ENCODE data around the gene ACSS3.
"Not testable (repeated sequence)": the region's sequence is repeated elsewhere in the genome, so short reads cannot be mapped to it uniquely, and the experiment has no call there.

ACSS3 gene, protein sequence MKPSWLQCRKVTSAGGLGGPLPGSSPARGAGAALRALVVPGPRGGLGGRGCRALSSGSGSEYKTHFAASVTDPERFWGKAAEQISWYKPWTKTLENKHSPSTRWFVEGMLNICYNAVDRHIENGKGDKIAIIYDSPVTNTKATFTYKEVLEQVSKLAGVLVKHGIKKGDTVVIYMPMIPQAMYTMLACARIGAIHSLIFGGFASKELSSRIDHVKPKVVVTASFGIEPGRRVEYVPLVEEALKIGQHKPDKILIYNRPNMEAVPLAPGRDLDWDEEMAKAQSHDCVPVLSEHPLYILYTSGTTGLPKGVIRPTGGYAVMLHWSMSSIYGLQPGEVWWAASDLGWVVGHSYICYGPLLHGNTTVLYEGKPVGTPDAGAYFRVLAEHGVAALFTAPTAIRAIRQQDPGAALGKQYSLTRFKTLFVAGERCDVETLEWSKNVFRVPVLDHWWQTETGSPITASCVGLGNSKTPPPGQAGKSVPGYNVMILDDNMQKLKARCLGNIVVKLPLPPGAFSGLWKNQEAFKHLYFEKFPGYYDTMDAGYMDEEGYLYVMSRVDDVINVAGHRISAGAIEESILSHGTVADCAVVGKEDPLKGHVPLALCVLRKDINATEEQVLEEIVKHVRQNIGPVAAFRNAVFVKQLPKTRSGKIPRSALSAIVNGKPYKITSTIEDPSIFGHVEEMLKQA
- 0 reads per million in 2 donors for total RNA-seq

DNA sequence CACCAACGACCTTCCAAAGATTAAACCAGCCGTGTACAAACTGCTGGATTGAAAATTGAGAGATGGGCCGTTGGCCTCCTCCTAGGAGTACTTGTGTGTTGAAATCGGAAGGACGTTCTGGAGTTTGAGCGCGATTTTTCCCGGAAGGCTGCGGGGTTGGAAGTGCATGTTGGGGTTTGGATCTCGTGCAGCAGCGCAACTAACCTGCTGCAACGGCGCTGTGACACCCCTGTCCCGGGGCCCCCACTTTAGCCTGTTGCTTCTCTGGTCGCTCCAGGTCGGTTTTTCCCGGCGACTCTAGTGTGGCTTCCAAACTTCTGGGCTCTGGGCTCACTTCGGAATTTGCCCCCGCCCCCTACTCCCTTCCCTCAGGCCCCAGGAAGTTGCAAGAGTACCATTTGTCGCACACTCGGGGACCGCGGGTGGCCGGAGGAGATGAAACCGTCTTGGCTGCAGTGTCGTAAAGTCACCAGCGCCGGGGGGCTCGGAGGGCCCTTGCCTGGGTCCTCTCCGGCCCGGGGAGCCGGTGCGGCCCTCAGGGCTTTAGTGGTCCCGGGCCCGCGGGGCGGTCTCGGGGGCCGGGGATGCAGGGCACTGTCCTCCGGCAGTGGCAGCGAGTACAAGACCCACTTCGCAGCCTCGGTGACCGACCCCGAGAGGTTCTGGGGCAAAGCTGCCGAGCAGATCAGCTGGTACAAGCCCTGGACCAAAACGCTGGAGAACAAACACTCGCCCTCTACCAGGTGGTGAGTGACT, at the start of gene ACSS3:
TSS of gene ACSS3 (plus strand) at position 394 of the 756 bp plus-strand sequence. CDS start at position 436, 42 bp downstream.
- no peak for DNase-seq

DNA sequence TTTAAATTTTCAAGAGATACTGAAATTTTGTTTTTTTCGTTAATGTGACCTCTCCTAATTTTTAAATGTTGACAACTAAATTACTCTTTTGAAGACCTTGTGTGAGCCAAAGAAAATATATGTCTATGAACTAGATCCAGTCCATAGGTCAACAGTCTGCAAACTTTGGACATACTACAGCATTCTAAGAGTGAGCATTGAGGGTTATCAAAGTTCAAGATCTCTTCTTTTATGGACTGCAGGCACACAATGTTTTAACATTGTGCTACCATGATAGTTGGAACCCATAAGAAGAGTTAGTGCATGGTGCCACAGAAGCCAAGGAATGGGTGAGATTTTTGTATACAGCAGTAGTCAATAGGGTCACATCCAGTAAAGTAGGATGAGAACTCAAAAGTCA, 43.0 kb upstream of the ACSS3 start:
- no peak for DNase-seq

DNA sequence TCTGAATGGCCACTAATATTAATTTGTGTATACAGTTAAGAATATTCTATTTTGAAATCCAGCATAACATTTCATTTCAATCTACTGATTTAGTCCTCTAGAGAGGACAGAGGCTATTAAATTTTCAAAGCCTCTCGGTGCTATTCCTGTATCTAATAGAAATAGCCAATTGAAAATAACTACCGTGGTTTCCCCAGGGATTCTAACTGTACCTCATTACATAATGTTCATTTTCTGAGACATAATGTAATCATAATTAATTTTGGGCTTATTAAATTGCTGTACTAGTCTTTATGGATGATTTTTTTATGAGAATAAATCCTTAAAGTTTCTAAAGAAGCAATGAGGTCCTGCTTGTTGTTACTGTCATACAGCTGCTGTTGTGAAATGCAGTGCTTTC, 38.6 kb upstream of the ACSS3 start:
- DNase-seq = no peak

DNA sequence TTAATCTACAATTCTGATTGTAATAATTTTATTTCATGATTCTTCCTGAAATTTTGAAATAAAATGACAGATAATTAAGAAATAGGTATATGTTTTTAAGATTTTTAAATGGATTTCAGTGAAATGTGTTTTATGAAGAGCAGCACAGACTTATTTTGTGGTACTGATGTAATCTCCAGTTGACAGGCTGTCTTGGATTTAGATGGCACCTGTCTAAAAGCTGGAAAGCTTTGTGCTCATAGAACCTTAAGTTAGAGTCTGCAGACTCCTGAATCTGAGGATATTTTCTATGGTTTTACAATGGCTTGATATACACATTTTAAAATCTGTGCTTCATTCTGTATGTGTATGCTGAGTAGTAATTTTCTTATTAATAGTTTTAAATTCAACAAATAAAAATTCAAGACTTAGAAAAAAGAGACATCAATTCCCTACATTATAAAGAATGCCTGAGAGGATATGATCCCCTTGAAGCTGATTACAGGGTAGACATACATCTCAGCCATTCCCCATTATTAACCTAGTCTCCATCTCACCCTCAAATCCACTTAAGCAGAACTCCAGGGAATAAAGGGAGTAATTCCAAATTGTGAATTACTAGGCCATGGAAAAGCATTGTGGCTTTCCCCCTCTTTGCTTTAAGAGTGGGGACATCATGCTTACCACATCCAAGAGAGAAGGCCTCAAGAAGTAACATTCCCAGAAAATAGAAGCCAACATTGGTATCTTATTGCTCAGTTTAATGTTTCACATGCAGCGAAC, 33.7 kb upstream of the ACSS3 start:
- no peak for DNase-seq

DNA sequence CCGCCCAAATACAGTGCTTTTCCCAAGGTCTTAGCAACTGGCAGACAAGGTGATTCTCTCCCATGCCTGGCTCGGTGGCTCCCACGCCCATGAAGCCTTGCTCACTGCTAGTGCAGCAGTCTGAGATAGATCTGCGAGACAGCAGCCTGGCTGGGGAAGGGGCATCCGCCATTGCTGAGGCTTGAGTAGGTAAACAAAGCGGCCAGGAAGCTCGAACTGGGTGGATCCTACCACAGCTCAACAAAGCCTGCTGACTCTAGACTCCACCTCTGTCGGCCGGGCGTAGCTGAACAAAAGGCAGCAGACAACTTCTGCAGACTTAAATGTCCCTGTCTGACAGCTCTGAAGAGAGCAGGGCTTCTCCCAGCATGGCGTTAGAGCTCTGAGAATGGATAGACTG, 12.9 kb upstream of the ACSS3 start:
- DNase-seq = not testable (repeated sequence)

DNA sequence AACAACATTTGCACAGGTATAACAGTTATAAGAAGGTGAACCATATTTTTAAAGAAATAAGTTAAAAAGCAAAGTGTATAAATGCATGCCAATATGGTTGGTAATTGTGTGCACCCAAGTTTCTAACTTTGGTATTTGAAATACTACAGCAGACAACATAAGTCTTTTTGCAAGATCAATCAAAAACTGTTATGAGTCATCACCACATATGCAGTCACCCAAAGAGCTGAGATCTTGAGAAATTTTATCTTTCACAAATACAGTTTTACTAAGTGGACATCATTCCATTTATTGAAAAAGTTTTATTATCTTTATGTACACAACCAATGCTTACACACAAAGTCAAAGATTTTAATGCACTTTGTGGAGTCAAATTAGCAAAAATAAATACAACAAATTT, 7.0 kb upstream of the ACSS3 start:
- no peak for DNase-seq

DNA sequence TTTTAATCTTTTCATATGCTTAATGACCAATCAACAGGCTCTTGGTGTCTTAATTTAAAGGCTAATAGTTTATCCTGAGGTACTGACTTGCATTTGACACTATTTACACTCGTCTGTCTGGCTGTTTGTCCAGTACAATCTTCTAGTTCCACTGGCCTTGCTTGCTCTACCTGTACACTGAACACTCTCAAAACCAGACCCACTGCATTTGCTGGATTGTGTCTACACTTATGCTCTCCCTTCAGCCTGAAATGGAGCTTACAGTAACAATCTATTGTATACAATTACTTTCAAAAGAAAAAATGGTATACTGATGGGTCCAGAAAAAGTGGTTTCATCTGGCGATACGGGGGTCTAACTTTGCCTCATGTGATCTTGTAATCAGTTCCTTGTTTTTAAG, 2.3 kb upstream of the ACSS3 start:
- DNase-seq = no peak

DNA sequence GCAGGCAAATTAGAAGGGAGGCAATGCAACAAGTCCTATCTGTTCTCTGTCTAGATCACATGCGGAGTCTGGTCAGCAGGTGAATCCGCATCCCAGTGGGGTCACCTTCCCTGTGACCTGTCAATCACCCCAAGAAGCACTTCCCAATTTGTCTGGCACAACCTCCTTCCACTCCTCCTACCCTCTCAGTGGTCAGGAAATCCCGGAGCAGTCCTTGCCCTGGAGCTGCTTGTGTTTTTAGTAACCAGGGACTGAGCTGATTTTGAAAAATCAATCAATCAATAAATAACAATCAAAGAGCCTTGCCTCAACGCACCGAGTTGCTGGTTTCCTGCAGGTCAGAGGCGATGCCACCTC, 572 bp upstream of the ACSS3 start:
- no peak for DNase-seq

DNA sequence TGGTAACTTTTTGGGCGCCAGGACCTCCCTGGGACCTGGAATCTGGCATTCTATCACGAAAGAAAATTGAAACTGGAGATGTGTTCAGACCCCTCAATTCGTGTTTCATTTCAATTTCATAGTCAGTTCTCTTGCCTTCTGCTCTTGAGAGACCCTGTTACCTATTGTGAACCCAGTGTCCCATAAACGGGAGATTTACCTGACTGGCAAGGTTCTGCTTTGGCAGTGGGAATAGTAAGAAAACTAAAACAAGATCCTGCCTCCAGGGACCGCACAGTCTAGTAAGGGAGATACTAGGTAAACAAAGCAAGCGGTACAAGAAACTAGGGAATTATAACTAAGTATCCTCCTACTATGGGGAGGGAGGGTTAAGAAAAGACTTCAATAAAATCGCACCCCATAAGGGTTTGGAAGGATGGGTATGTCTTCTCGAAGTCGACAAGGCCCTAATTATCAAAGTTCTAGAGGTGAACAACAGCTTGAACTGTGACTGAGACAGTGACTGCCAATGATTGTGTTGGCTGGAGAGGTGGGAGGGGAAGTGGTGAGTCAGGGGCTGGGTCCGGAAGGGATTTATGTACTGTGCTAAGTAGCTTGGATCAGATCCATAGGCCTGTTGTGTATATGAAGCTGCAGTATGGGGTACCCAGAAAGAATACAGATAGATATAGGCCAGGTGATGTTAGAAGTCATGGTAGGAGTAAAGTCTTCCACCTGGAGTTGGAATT, 754 bp downstream of the ACSS3 start:
- DNase-seq = no peak

DNA sequence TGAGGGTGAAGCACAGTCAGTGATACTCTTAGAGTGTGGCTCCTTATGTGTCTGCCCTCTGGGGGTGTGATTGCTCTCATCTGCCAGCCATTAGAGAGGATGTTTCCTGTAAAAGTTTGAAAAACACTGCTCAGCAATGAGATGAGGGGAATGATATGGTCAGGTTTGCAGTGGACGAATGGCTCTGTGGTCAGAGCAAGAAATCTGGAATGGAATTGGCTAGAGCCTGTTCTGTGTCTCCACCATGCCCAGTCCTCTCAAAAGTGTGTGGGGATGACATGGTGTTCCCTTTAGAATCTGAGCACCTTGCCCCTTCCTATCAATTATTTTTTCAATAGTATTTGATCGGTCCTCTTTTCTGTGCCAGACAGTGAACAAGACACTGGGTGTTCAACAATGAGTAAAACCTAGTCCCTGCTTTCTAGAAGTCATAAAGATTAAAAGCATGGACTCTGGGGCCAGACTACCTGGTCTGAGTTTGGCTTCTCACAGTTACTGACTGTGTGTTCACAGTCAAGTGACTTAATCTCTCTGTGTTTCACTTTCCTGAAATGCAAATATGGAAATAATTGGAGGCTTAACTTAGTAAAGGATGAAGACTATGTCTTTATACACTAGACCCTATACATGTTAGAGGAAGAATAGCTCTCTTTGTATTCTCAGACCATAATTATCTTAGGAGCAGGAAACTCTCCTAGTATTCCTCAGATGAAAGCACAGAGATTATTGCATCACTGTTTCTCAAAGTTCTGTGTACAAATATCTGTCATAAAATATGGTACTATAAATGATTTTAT, 1.6 kb downstream of the ACSS3 start:
- DNase-seq = no peak

DNA sequence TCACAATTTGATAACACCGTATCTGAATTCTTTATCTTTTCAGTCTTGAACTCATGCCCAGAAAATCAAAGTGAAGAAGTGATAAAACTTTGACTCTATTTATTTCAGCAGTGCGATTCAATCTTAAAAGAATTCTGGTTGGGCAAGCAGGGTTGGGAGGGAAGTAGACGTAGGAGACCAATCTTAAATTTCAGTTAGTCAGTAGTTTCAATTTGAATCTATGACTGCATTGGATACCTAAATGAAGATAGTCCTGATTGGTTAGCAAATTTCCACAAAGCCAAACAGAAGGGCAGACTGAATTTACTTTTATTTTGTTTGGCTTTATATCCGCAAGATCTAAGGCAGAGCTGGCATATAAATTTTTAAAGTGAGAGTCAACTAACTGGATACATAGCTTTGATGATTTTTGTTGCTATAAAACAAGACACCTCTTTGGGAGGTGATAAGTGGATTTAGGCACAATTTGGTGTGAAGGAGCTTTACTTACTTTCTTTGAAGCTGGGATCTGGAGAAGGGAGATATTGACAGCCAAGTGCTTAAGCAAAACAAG, 2.6 kb downstream of the ACSS3 start:
- DNase-seq = no peak

DNA sequence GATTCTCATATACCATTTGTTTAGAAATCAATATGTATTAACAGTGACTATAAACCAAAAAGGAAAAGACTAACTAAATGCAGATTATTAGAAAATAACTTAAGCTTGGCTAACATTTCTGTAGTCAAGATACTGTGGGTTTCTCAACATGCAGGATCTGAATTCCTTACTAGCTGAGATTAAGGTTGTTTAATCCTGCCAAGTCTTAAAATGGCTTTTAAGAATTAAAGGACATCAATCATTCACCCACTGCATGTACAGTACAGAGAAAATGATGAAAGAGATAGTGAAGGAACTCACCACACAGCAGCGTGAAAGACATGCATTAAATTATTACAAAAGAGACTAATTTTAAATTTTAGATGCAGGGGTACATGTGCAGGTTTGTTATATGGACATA, 3.8 kb downstream of the ACSS3 start:
- DNase-seq = no peak

DNA sequence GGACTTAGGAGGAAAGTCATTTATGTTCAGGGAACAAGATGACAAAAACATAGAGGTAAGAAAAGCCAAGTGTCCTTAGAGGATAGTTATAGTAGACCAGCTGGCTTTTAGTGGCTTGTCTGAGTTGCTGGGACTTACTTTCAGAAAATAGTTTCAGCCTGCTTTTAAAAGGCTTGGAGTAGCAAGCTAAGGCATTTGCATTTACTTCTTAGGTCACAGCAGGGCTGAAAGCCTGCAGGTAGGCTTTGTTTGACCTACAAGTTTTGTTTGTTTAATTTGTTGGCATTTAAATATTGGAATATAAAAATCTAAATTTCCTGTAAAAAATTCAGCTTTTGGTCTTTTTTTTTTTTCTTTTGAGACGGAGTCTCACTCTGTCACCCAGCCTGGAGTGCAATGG, 5.1 kb downstream of the ACSS3 start:
- DNase-seq = no peak

DNA sequence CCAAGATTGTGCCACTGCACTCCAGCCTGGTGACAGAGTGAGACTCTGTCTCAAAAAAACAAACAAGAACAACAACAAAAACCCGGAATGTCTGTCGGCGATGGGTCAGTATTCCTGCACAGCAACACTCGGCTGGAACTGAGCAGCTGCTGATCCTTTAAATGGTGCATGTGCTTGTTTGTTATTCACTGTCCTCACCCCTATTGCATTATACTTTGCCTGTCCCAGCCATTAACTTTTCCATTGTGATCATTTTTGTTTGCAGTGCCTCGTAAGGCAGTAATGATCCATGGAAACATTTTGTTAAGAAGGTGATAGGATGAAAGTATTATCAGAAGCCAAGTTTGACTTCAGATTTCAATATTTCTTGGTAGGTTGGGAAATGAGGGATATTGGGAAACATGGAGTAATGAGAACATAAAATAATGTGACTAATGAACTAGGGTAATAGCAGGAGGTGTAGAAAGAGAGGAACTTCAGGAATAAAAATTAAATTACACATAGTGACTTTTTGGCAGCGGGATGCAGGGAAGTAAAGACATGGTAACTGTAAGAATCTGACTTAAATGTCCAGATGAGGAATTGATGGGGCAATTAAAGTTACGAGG, 6.1 kb downstream of the ACSS3 start:
- DNase-seq = no peak

DNA sequence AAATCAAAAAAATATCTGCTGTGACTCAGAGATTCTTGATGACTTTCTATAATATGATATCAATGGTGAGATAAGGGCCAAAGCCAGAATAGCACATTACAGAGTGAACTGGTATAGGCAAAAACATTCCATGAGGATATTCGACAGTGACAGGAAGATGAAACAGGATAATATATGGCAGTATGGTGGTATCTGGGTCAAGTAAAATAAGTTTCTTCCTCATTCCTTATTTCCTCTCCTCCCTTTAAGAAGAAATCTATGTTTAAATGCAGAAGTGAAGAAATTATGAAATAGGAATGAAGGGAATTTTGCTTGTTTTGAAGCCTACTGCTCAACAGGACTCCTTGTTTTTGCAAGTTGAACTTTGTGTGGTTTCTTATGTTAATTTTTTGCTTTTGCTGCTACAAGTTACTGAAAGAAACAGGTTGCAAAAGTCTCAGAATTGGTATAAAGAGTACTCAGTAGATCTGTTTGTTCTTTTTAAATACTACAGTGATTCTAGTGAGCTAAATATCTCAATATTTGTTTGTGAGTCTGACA, 7.0 kb downstream of the ACSS3 start:
- DNase-seq = no peak

DNA sequence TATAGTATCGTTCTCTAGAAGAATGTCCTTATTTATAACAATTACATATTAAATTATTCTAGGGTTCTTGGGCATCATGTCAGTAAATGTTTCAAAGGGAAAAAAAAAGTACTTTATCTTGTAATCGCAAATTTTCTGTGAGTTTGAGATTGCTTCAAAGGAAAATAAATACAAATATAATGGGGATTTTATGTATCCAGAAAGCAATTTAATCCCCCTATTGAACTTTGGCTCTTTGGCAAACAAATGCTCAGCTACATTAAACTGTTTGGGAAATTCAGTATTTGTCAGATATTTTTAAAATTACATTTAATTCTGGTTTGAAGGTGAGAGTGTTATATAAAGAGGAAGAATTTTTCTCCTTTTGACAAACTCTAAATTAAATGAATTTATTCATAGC, 8.0 kb downstream of the ACSS3 start:
- no peak for DNase-seq

DNA sequence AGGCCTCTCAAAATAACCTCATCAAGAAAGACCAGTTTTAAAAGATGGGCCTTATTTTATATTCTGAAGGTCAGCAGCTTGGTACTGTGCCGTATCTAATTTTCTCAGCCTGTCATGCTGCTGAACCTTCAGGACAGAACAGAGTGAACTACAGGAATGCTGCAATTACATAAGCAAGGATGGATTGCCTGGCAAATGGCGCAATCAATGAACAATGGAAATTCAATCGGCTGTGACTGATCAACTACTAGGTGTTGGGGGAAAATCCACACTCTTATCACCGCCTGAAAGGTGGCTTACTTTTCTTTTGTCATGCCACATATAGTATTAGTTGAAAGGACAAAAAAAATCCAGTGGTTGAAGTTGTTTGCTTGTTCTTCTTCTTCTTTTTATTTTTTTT, 8.5 kb downstream of the ACSS3 start:
- no peak for DNase-seq

DNA sequence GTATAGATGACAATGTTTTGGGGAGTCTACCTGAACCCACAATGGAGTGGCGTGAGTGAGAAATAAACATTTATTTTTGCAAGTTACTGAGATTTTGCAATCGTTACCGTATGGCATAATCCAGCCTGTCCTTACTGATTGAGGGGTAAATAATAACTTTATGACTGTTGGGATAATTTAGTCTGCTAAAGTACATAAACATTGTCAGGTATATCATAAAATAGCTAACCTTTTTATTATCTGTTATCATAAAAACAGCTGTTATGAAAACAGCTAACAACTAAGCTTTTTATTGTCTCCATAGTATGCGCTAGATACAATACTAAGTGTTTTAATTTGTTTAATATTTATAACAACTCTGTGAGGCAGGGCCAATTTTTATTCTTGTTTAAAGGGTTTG, 10.3 kb downstream of the ACSS3 start:
- no peak for DNase-seq

DNA sequence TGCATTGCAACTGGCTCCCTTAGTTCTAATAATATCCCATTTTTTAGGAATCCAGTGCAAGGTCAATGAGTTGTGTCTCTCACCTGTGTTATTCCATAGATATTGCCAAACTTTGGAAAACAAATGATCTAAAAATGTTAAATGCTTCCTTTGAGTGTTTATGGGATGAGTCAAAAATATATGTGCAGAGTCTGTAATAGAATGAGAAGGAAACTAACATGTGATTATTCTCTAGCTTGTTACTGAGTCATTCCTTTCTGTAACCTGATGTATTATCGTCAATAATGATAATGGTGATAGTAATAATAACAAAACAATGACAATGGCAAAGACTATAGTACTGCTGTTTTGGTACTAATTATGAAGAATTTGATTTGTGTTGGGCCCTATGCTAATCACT, 11.5 kb downstream of the ACSS3 start:
- DNase-seq = no peak

DNA sequence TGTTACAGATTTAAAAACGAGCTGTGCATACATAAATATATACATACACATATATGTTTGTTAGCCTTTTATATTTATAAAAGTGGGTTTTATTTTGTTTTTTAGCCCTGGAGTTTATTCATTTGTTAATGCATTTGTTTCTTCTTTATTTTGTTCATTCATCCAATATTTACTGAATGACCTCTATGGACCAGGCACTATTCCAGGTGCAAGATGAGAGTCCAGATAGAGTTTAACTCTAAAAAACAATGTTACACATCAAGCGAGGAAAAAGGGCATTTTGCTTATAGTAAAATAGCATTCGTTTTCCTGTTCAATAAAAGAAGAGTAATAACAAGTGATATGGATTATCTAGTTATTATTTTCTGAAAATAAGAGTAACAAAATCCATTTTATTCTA, 14.2 kb downstream of the ACSS3 start:
- no peak for DNase-seq
